Neuronal stem cell (in vitro differentiated cells): ENCODE measurements around the gene ZNF629.
A peak's percentile ranks its signal among the peaks of the same experiment; 100 is the strongest.

Source experiments
- DNase-seq: peaks from one replicate; pipeline ENCODE4 v3.0.0-alpha.2; 2013; ENCODE audit warnings: low spot score
- H2AFZ ChIP-seq: one replicate; pipeline ENCODE4 v1.6.1; 2013; ENCODE audit warnings: mild to moderate bottlenecking, low read length, inconsistent platforms
- H2AK5ac ChIP-seq: 2 replicates; pipeline ENCODE4 v1.6.1; 2013; ENCODE audit warnings: low read depth, mild to moderate bottlenecking, inconsistent platforms, low read length, moderate library complexity, mixed read lengths
- H2BK120ac ChIP-seq: 2 replicates; pipeline ENCODE4 v1.6.1; 2013; ENCODE audit warnings: low read depth, mild to moderate bottlenecking, inconsistent platforms, low read length, moderate library complexity, mixed read lengths
- H2BK12ac ChIP-seq: one replicate; pipeline ENCODE4 v1.6.1; 2013; ENCODE audit warnings: low read length, inconsistent platforms
- H2BK15ac ChIP-seq: 2 replicates; pipeline ENCODE4 v1.6.1; 2013; ENCODE audit warnings: mild to moderate bottlenecking, low read length, inconsistent platforms, mixed read lengths
- H2BK5ac ChIP-seq: one replicate; pipeline ENCODE4 v1.6.1; 2013; ENCODE audit warnings: inconsistent platforms, mild to moderate bottlenecking, low read length, moderate library complexity
- H3K14ac ChIP-seq: one replicate; pipeline ENCODE4 v1.6.1; 2013; ENCODE audit warnings: low read length, inconsistent platforms
- H3K18ac ChIP-seq: 2 replicates; pipeline ENCODE4 v1.6.1; 2013; ENCODE audit warnings: low read length, inconsistent platforms
- H3K23ac ChIP-seq: 2 replicates; pipeline ENCODE4 v1.6.1; 2013; ENCODE audit warnings: low read depth, mild to moderate bottlenecking, mixed read lengths, low read length, inconsistent platforms; ENCODE audit not compliant: poor library complexity
- H3K27ac ChIP-seq: replicated peaks from 3 replicates; pipeline ENCODE4 v1.5.1; 2013; ENCODE audit warnings: low read length, inconsistent platforms
- H3K27me3 ChIP-seq, 3 experiments: 2 replicates each; pipeline ENCODE4 v1.6.1; 2013; ENCODE audit warnings: low read length in 3 of 3, mild to moderate bottlenecking in 2 of 3, inconsistent platforms in 1 of 3, low read depth in 1 of 3, mixed read lengths in 1 of 3, moderate library complexity in 1 of 3; ENCODE audit not compliant: control insufficient read depth in 3 of 3, insufficient read depth in 3 of 3
- H3K36me3 ChIP-seq, 2 donors: replicated peaks in 1 of 2; 2 replicates each; pipeline ENCODE4 v1.6.1; 2013; ENCODE audit warnings: low read length in 2 of 2; ENCODE audit not compliant: control insufficient read depth in 2 of 2, insufficient read depth in 2 of 2
- H3K4ac ChIP-seq: 2 replicates; pipeline ENCODE4 v1.6.1; 2013; ENCODE audit warnings: inconsistent platforms, mild to moderate bottlenecking, low read length, moderate library complexity
- H3K4me1 ChIP-seq, 2 donors: 1 replicate in 1 of 2; 2 replicates in 1 of 2; pipeline ENCODE4 v1.6.1; 2013; ENCODE audit warnings: low read length in 2 of 2, low read depth in 1 of 2; ENCODE audit not compliant: control insufficient read depth in 2 of 2, insufficient read depth in 1 of 2
- H3K4me2 ChIP-seq: one replicate; pipeline ENCODE4 v1.6.1; 2013; ENCODE audit warnings: mild to moderate bottlenecking, low read length, inconsistent platforms; ENCODE audit not compliant: insufficient read depth, poor library complexity, severe bottlenecking
- H3K4me3 ChIP-seq, 2 donors: 2 replicates each; pipeline ENCODE4 v1.5.1; 2013; ENCODE audit warnings: low read length in 2 of 2, mild to moderate bottlenecking in 2 of 2, inconsistent platforms in 1 of 2, moderate library complexity in 1 of 2
- H3K79me1 ChIP-seq: one replicate; pipeline ENCODE4 v1.6.1; 2013; ENCODE audit warnings: low read depth, mild to moderate bottlenecking, inconsistent platforms, low read length, moderate library complexity
- H3K9ac ChIP-seq: one replicate; pipeline ENCODE4 v1.6.1; 2013; ENCODE audit warnings: mild to moderate bottlenecking, low read depth, low read length, inconsistent platforms; ENCODE audit not compliant: poor library complexity
- H3K9me3 ChIP-seq, 2 donors: replicated peaks in 1 of 2; 2 replicates each; pipeline versions ENCODE3 to v1.6.1; 2013; ENCODE audit warnings: low read length in 2 of 2, mild to moderate bottlenecking in 2 of 2, inconsistent platforms in 1 of 2, low read depth in 1 of 2, mixed read lengths in 1 of 2, moderate library complexity in 1 of 2; ENCODE audit not compliant: control insufficient read depth in 2 of 2, insufficient read depth in 1 of 2
- H4K8ac ChIP-seq: one replicate; pipeline ENCODE4 v1.6.1; 2013; ENCODE audit warnings: low read depth, mild to moderate bottlenecking, inconsistent platforms, low read length, moderate library complexity
- H4K91ac ChIP-seq: one replicate; pipeline ENCODE4 v1.6.1; 2013; ENCODE audit warnings: low read length, low read depth, mild to moderate bottlenecking, inconsistent platforms; ENCODE audit not compliant: poor library complexity
- WGBS, 2 donors: extraction: QIAGEN DNeasy Blood & Tissue Kit; methylation state at CpG; one replicate each; pipeline ENCODE4 v1.1.7; 2013; ENCODE audit warnings: missing lambda C conversion rate in 2 of 2, mixed read lengths in 1 of 2; ENCODE audit not compliant: insufficient read length in 2 of 2, insufficient replicate concordance in 1 of 2; ENCODE audit errors: extremely low coverage in 2 of 2; 5-methylcytosine and 5-hydroxymethylcytosine counted together

The ZNF629 gene

GRCh38 chr16:30750201-30750600, 36.8 kb downstream of the ZNF629 start:
- H3K9ac ChIP-seq = no peak overlapping the region
- H2BK12ac ChIP-seq = no peak overlapping the region
- H2AK5ac ChIP-seq = no peak overlapping the region
- no peak overlapping the region for H2BK5ac ChIP-seq
- WGBS, 2 donors = no CpG with 5 or more reads among the region's 4 CpGs
- H2BK120ac ChIP-seq = no peak overlapping the region
- peak overlapping the region in 1 of 2 donors; percentile 26 for H3K4me3 ChIP-seq
- peaks cover 0 to 2% of the 10 kb centered on the region in 2 donors for H3K4me1 ChIP-seq
- H3K23ac ChIP-seq = no peak overlapping the region
- H3K18ac ChIP-seq = no peak overlapping the region
- H3K14ac ChIP-seq = no peak overlapping the region
- H3K27me3 ChIP-seq = no peaks in the 10 kb centered on the region
- H2BK15ac ChIP-seq = no peak overlapping the region
- peaks cover 3% of the 10 kb centered on the region for H3K79me1 ChIP-seq
- no peak overlapping the region for H4K8ac ChIP-seq
- no peak overlapping the region for H3K4ac ChIP-seq
- H2AFZ ChIP-seq = no peak overlapping the region
- H3K4me2 ChIP-seq = no peak overlapping the region
- DNase-seq = no peak
- no peaks in the 10 kb centered on the region for H3K9me3 ChIP-seq
- no peak overlapping the region for H3K27ac ChIP-seq
- H3K36me3 ChIP-seq = peaks cover 13 to 54% of the 10 kb centered on the region in 2 donors
- H4K91ac ChIP-seq = no peak overlapping the region

GRCh38 chr16:30748634-30749445, 38.2 kb downstream of the ZNF629 start:
- peak overlapping the region; percentile 84 to 86 for H3K4me3 ChIP-seq
- peak overlapping the region; percentile 81 for H3K4me2 ChIP-seq
- no peaks in the 10 kb centered on the region for H3K27me3 ChIP-seq
- H2BK12ac ChIP-seq = no peak overlapping the region
- no peak overlapping the region for H3K14ac ChIP-seq
- no peak overlapping the region for H4K91ac ChIP-seq
- no peak overlapping the region for H2BK15ac ChIP-seq
- no peak overlapping the region for H4K8ac ChIP-seq
- peak overlapping the region; percentile 90 for H3K23ac ChIP-seq
- no peaks in the 10 kb centered on the region for H3K9me3 ChIP-seq
- H2BK5ac ChIP-seq = no peak overlapping the region
- H3K27ac ChIP-seq = peak overlapping the region; percentile 70
- H3K4me1 ChIP-seq = peaks cover 0 to 2% of the 10 kb centered on the region in 2 donors
- peak overlapping the region; percentile 93 for H3K18ac ChIP-seq
- no CpG with 5 or more reads among the region's 36 CpGs for WGBS, 2 donors
- H3K9ac ChIP-seq = peak overlapping the region; percentile 92
- H3K36me3 ChIP-seq = peaks cover 15 to 54% of the 10 kb centered on the region in 2 donors
- peak overlapping the region; percentile 86 for H2AFZ ChIP-seq
- no peak overlapping the region for H2AK5ac ChIP-seq
- H2BK120ac ChIP-seq = no peak overlapping the region
- no peak overlapping the region for H3K4ac ChIP-seq
- peak; percentile 17 for DNase-seq
- H3K79me1 ChIP-seq = peaks cover 3% of the 10 kb centered on the region

GRCh38 chr16:30747799-30748633, 39.0 kb downstream of the ZNF629 start, which contains the start of gene PHKG2:
Gene PHKG2 (plus strand): TSS chr16:30748425. CDS start chr16:30748821, 396 bp downstream.
- DNase-seq = peak; percentile 98
- H3K4me2 ChIP-seq = peak within 1 kb of the TSS; percentile 81
- H3K23ac ChIP-seq = peak within 1 kb of the TSS; percentile 90
- WGBS, 2 donors = no CpG with 5 or more reads among the region's 60 CpGs
- peaks cover 3% of the 10 kb centered on the region for H3K79me1 ChIP-seq
- peak within 1 kb of the TSS; percentile 84 to 86 for H3K4me3 ChIP-seq
- H2BK5ac ChIP-seq = no peak within 1 kb of the TSS
- peak within 1 kb of the TSS; percentile 86 for H2AFZ ChIP-seq
- H2BK15ac ChIP-seq = no peak within 1 kb of the TSS
- H3K27me3 ChIP-seq = no peaks in the 10 kb centered on the region
- H3K36me3 ChIP-seq = peaks cover 14 to 54% of the 10 kb centered on the region in 2 donors
- H3K18ac ChIP-seq = peak within 1 kb of the TSS; percentile 93
- H2BK120ac ChIP-seq = no peak within 1 kb of the TSS
- H4K91ac ChIP-seq = no peak within 1 kb of the TSS
- H3K9me3 ChIP-seq = no peaks in the 10 kb centered on the region
- no peak within 1 kb of the TSS for H3K4ac ChIP-seq
- H3K27ac ChIP-seq = peak within 1 kb of the TSS; percentile 70
- peak within 1 kb of the TSS; percentile 92 for H3K9ac ChIP-seq
- no peak within 1 kb of the TSS for H2AK5ac ChIP-seq
- peaks cover 0 to 2% of the 10 kb centered on the region in 2 donors for H3K4me1 ChIP-seq
- no peak within 1 kb of the TSS for H2BK12ac ChIP-seq
- H3K14ac ChIP-seq = no peak within 1 kb of the TSS
- no peak within 1 kb of the TSS for H4K8ac ChIP-seq

GRCh38 chr16:30747331-30747730, 39.7 kb downstream of the ZNF629 start:
- Histone ChIP-seq H3K27me3 (no peaks in the 10 kb centered on the region), H2AK5ac (no peak overlapping the region), H2BK12ac (no peak overlapping the region), H2BK5ac (no peak overlapping the region), H3K14ac (no peak overlapping the region), H2AFZ (peak overlapping the region; percentile 82), H3K9ac (no peak overlapping the region), H3K18ac (no peak overlapping the region), H4K91ac (no peak overlapping the region), H3K4me3 (peak overlapping the region in 1 of 2 donors; percentile 86), H3K4ac (no peak overlapping the region), H3K23ac (no peak overlapping the region), H2BK120ac (no peak overlapping the region), H3K79me1 (peaks cover 3% of the 10 kb centered on the region), H3K36me3 (peaks cover 14 to 51% of the 10 kb centered on the region in 2 donors), H3K4me1 (peaks cover 0 to 2% of the 10 kb centered on the region in 2 donors), H3K27ac (no peak overlapping the region), H3K4me2 (no peak overlapping the region), H4K8ac (no peak overlapping the region), H2BK15ac (no peak overlapping the region), H3K9me3 (no peaks in the 10 kb centered on the region)
- DNase-seq = no peak
- WGBS, 2 donors = no CpG with 5 or more reads among the region's 3 CpGs
